Measurements from ENCODE around the gene ADSS2.

DNA sequence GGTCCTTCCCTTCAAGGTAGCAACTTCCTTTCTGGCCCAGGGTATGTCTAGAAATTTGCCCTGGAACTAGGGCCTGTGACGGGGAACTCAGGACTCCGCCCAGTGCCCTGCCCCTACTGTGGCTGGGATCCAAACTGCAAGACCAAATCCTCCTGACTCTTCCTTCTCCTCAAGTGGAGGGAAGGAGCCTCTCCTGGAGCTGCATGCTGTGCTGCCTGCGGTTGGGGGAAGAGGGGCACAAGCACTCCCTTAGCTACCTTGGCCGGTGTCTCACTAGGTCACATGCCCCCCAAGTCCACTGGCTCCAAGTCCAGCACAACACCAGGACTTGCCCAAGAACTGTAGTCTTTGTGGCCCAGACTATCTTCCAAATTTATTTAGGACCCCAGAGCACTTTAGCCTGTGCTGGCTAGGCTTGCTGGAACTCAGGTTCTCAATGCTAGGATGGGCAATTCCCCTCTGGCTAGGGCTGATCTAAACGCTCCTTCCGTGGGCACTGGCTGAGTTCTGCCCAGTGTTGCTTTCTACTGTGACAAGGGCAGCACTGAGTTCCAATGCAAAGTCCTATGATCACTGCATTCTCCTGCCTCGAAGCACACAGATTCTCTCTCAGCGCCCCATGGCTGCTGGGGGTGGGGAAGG is 12.2 kb downstream of the ADSS2 start:
- TF ChIP-seq, protein P1, sequence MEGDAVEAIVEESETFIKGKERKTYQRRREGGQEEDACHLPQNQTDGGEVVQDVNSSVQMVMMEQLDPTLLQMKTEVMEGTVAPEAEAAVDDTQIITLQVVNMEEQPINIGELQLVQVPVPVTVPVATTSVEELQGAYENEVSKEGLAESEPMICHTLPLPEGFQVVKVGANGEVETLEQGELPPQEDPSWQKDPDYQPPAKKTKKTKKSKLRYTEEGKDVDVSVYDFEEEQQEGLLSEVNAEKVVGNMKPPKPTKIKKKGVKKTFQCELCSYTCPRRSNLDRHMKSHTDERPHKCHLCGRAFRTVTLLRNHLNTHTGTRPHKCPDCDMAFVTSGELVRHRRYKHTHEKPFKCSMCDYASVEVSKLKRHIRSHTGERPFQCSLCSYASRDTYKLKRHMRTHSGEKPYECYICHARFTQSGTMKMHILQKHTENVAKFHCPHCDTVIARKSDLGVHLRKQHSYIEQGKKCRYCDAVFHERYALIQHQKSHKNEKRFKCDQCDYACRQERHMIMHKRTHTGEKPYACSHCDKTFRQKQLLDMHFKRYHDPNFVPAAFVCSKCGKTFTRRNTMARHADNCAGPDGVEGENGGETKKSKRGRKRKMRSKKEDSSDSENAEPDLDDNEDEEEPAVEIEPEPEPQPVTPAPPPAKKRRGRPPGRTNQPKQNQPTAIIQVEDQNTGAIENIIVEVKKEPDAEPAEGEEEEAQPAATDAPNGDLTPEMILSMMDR (IDR thresholded peaks at IDR 0.05), result no peak
- TF ChIP-seq EP300 (IDR thresholded peaks at IDR 0.05), result no peak
